IMR-90 (cell line): ENCODE measurements around the gene CHDH. TPM values are rescaled to one million over a fixed set of nuclear protein-coding genes. Genes with fewer than 3 reads are reported as not detected.

Experiments used
- ATAC-seq: fragments of 200-7000 bp; cut with Tn5 transposase; 2 replicates; pipeline ENCODE4 v1.9.1; 2020; ENCODE audit warnings: low read depth, mild to moderate bottlenecking, moderate library complexity
- BruUV-seq: library from RNA; stranded (reverse); fragments of 400-500 nt; replicated peaks from 2 replicates; lab custom pipeline; 2021; lab: Mats Ljungman, UMichigan
- CTCF ChIA-PET: fragments of 300-600 bp; formaldehyde crosslinking; extraction: SDS; loops from one replicate; lab custom pipeline; 2021; ENCODE audit warnings: antibody characterized with exemption; lab: Yijun Ruan, JAX
- POLR2A ChIA-PET: fragments of 300-600 bp; sonication (Branson Sonifier 250); formaldehyde crosslinking; loops from one replicate; lab custom pipeline; 2022; ENCODE audit warnings: antibody characterized with exemption; ENCODE audit not compliant: unreplicated experiment; lab: Charles Lee
- DNase-seq: peaks from one replicate; pipeline ENCODE4 v3.0.0; 2013
- H2AFZ ChIP-seq: replicated peaks from 2 replicates; pipeline ENCODE3; 2013; ENCODE audit warnings: low read length, mild to moderate bottlenecking; ENCODE audit not compliant: poor library complexity
- H2AK5ac ChIP-seq: 2 replicates; pipeline ENCODE4 v1.6.1; 2013; ENCODE audit warnings: low read depth, low read length, inconsistent platforms
- H2AK9ac ChIP-seq: replicated peaks from 2 replicates; pipeline ENCODE3; 2013; ENCODE audit warnings: mild to moderate bottlenecking, low read depth, low read length, moderate library complexity; ENCODE audit not compliant: poor library complexity
- H2BK120ac ChIP-seq: 2 replicates; pipeline ENCODE4 v1.6.1; 2013; ENCODE audit warnings: low read depth, low read length, inconsistent platforms
- H2BK15ac ChIP-seq: 3 replicates; pipeline ENCODE4 v1.6.1; 2013; ENCODE audit warnings: low read depth, low read length, inconsistent platforms
- H2BK20ac ChIP-seq: 2 replicates; pipeline ENCODE4 v1.6.1; 2013; ENCODE audit warnings: low read depth, mild to moderate bottlenecking, inconsistent platforms, low read length, moderate library complexity
- H2BK5ac ChIP-seq: 2 replicates; pipeline ENCODE4 v1.6.1; 2013; ENCODE audit warnings: mild to moderate bottlenecking, low read depth, low read length, inconsistent platforms; ENCODE audit not compliant: poor library complexity, severe bottlenecking
- H3K14ac ChIP-seq: replicated peaks from 2 replicates; pipeline ENCODE4 v1.6.1; 2013; ENCODE audit warnings: low read depth, low read length, inconsistent platforms
- H3K18ac ChIP-seq: 2 replicates; pipeline ENCODE4 v1.6.1; 2013; ENCODE audit warnings: low read depth, low read length, control low read depth
- H3K23ac ChIP-seq: 2 replicates; pipeline ENCODE4 v1.6.1; 2013; ENCODE audit warnings: low read depth, low read length, inconsistent platforms
- H3K27ac ChIP-seq: 2 replicates; pipeline ENCODE4 v1.5.1; 2013; ENCODE audit warnings: mild to moderate bottlenecking, control low read depth, low read length; ENCODE audit not compliant: insufficient read depth
- H3K27me3 ChIP-seq: 2 replicates; pipeline ENCODE4 v1.6.1; 2013; ENCODE audit warnings: low read length; ENCODE audit not compliant: control insufficient read depth, insufficient read depth
- H3K36me3 ChIP-seq: 2 replicates; pipeline ENCODE4 v1.6.1; 2013; ENCODE audit warnings: low read length, mixed read lengths; ENCODE audit not compliant: control insufficient read depth, insufficient read depth
- H3K4ac ChIP-seq: 2 replicates; pipeline ENCODE4 v1.6.1; 2013; ENCODE audit warnings: low read depth, low read length, inconsistent platforms
- H3K4me1 ChIP-seq: 2 replicates; pipeline ENCODE4 v1.6.1; 2013; ENCODE audit warnings: low read length, mixed read lengths; ENCODE audit not compliant: control insufficient read depth, insufficient read depth
- H3K4me2 ChIP-seq: 2 replicates; pipeline ENCODE4 v1.6.1; 2013; ENCODE audit warnings: low read depth, mild to moderate bottlenecking, control low read depth, low read length, moderate library complexity
- H3K4me3 ChIP-seq: 2 replicates; pipeline ENCODE4 v1.5.1; 2013; ENCODE audit warnings: low read depth, mild to moderate bottlenecking, control low read depth, low read length, moderate library complexity; ENCODE audit not compliant: insufficient read depth
- H3K56ac ChIP-seq: 2 replicates; pipeline ENCODE4 v1.6.1; 2013; ENCODE audit warnings: low read length, inconsistent platforms; ENCODE audit not compliant: insufficient read depth; ENCODE audit errors: extremely low read depth
- H3K79me1 ChIP-seq, 2 experiments: 2 replicates each; pipeline ENCODE4 v1.6.1; 2013; ENCODE audit warnings: low read length in 2 of 2, inconsistent platforms in 1 of 2, low read depth in 1 of 2
- H3K9ac ChIP-seq: 2 replicates; pipeline ENCODE4 v1.6.1; 2013; ENCODE audit warnings: low read depth, low read length, control low read depth
- H3K9me1 ChIP-seq: 2 replicates; pipeline ENCODE4 v1.6.1; 2013; ENCODE audit warnings: low read length, inconsistent platforms; ENCODE audit not compliant: insufficient read depth
- H3K9me3 ChIP-seq: 2 replicates; pipeline ENCODE4 v1.6.1; 2013; ENCODE audit warnings: low read length; ENCODE audit not compliant: control insufficient read depth, insufficient read depth
- H4K20me1 ChIP-seq: 2 replicates; pipeline ENCODE4 v1.6.1; 2013; ENCODE audit warnings: low read length, inconsistent platforms; ENCODE audit not compliant: insufficient read depth
- H4K5ac ChIP-seq: 2 replicates; pipeline ENCODE4 v1.6.1; 2013; ENCODE audit warnings: mild to moderate bottlenecking, low read depth, low read length, control low read depth
- H4K8ac ChIP-seq, 2 experiments: 2 replicates each; pipeline ENCODE4 v1.6.1; 2013; ENCODE audit warnings: low read depth in 2 of 2, low read length in 2 of 2, control low read depth in 1 of 2, inconsistent platforms in 1 of 2
- H4K91ac ChIP-seq: 2 replicates; pipeline ENCODE4 v1.6.1; 2013; ENCODE audit warnings: low read depth, low read length, inconsistent platforms; ENCODE audit not compliant: insufficient read depth
- BHLHE40 ChIP-seq: fragments of 150-350 bp; IDR thresholded peaks from 2 replicates; pipeline ENCODE4 v1.6.1; 2016; ENCODE audit warnings: mild to moderate bottlenecking, low read depth, low read length
- CHD1 ChIP-seq: IDR thresholded peaks from 2 replicates; pipeline ENCODE4 v1.6.1; 2012; ENCODE audit warnings: low read depth, low read length, improper control_type of control experiment
- MAFK ChIP-seq: IDR thresholded peaks from 2 replicates; pipeline ENCODE4 v1.6.1; 2012; ENCODE audit warnings: low read depth, low read length, improper control_type of control experiment
- MAZ ChIP-seq: IDR thresholded peaks from 2 replicates; pipeline ENCODE4 v1.6.1; 2012; ENCODE audit warnings: low read depth, mild to moderate bottlenecking, low read length, improper control_type of control experiment, moderate library complexity, borderline replicate concordance
- NFE2L2 ChIP-seq: fragments of 150-350 bp; IDR thresholded peaks from 2 replicates; pipeline ENCODE4 v1.6.1; 2016; ENCODE audit warnings: low read depth, mild to moderate bottlenecking, low read length
- SMC3 ChIP-seq: fragments of 150-350 bp; IDR thresholded peaks from 2 replicates; pipeline ENCODE4 v1.6.1; 2016; ENCODE audit warnings: low read depth, mild to moderate bottlenecking, antibody characterized with exemption, low read length, moderate library complexity
- WGBS, 2 experiments: methylation state at CpG; one replicate each; pipeline versions ENCODE4 v1.1.5 to v1.1.7; 2013; ENCODE audit warnings: missing lambda C conversion rate in 2 of 2; ENCODE audit not compliant: insufficient read length in 1 of 2; ENCODE audit errors: extremely low coverage in 2 of 2; 5-methylcytosine and 5-hydroxymethylcytosine counted together
- dilution Hi-C: fragments of 300-500 bp; cut with HindIII; formaldehyde crosslinking; loops from one replicate; pipeline ENCODE4 v1.14.3; 2018; ENCODE audit warnings: low sequenced_read_pairs; ENCODE audit not compliant: unreplicated experiment
- in situ Hi-C: fragments of 300-500 bp; cut with MboI; formaldehyde crosslinking; loops from 3 replicates; pipeline ENCODE4 v1.14.3; 2019; ENCODE audit warnings: low sequenced_read_pairs, inconsistent platforms, mixed read lengths
- intact Hi-C: fragments of 100-400 bp; cut with micrococcal nuclease; formaldehyde crosslinking; loops from 2 replicates; pipeline ENCODE4 v1.10.0; 2022
- polyA plus RNA-seq, 3 experiments: library from polyadenylated mRNA; depleted of rRNA; stranded (reverse); fragments of >200 nt; gene quantifications; 2 replicates each; pipeline ENCODE4 v1.2.3, GENCODE V29; 2012; ENCODE audit warnings: low replicate concordance in 1 of 3
- total RNA-seq: library from RNA; depleted of rRNA; stranded (reverse); fragments of >200 nt; gene quantifications from 2 replicates; pipeline ENCODE4 v1.2.3, GENCODE V29; 2012
- TF ChIP-seq, protein P1 (sequence below): conservative IDR thresholded peaks from 2 replicates; pipeline ENCODE4 v1.5.1; 2012; ENCODE audit warnings: mild to moderate bottlenecking, low read depth, low read length, improper control_type of control experiment
- TF ChIP-seq, protein P2 (sequence below): fragments of 150-350 bp; IDR thresholded peaks from 2 replicates; pipeline ENCODE4 v1.6.1; 2017; ENCODE audit warnings: mild to moderate bottlenecking, antibody characterized with exemption, low read length, low read depth

CHDH gene
- total and polyA plus RNA-seq, 2 of the 4 experiments (the other 2 are of a cell fraction), result under 0.01 to 0.19 TPM

- Histone ChIP-seq H3K9me3 (no peaks in the 10 kb centered on the region), H3K14ac (no peak overlapping the region), H4K91ac (no peak overlapping the region), H3K27me3 (peaks cover 10% of the 10 kb centered on the region; the same call in 1 of the 2 replicates), H3K79me1 (no peaks in the 10 kb centered on the region), H2AK5ac (no peak overlapping the region), H3K36me3 (no peaks in the 10 kb centered on the region), H4K8ac (no peak overlapping the region), H2BK15ac (no peak overlapping the region), H3K23ac (no peak overlapping the region), H2BK5ac (no peak overlapping the region), H4K5ac (peak overlapping the region; percentile 0; the same call in 1 of the 2 replicates), H2BK20ac (no peak overlapping the region), H2AFZ (peak overlapping the region; percentile 13), H3K4me2 (no peak overlapping the region), H3K18ac (peak overlapping the region; percentile 37; the same call in 1 of the 2 replicates), H4K20me1 (no peaks in the 10 kb centered on the region), H3K4me1 (peaks cover 17% of the 10 kb centered on the region; the same call in 1 of the 2 replicates), H3K27ac (no peak overlapping the region; the same call in 1 of the 2 replicates), H2AK9ac (peak overlapping the region; percentile 9), H3K9ac (no peak overlapping the region), H3K4me3 (no peak overlapping the region), H2BK120ac (no peak overlapping the region), H3K56ac (no peak overlapping the region), H3K9me1 (no peaks in the 10 kb centered on the region), H3K4ac (no peak overlapping the region)
- in situ Hi-C loops, result no loop called here
- ChIA-PET POLR2A (no interaction called here), CTCF (no interaction called here)
- TF ChIP-seq, protein P1, sequence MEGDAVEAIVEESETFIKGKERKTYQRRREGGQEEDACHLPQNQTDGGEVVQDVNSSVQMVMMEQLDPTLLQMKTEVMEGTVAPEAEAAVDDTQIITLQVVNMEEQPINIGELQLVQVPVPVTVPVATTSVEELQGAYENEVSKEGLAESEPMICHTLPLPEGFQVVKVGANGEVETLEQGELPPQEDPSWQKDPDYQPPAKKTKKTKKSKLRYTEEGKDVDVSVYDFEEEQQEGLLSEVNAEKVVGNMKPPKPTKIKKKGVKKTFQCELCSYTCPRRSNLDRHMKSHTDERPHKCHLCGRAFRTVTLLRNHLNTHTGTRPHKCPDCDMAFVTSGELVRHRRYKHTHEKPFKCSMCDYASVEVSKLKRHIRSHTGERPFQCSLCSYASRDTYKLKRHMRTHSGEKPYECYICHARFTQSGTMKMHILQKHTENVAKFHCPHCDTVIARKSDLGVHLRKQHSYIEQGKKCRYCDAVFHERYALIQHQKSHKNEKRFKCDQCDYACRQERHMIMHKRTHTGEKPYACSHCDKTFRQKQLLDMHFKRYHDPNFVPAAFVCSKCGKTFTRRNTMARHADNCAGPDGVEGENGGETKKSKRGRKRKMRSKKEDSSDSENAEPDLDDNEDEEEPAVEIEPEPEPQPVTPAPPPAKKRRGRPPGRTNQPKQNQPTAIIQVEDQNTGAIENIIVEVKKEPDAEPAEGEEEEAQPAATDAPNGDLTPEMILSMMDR, result no peak
- no peak for TF ChIP-seq MAFK
- no peak for TF ChIP-seq NFE2L2
- TF ChIP-seq SMC3, result no peak
- no peak for TF ChIP-seq CHD1
- TF ChIP-seq, protein P2, sequence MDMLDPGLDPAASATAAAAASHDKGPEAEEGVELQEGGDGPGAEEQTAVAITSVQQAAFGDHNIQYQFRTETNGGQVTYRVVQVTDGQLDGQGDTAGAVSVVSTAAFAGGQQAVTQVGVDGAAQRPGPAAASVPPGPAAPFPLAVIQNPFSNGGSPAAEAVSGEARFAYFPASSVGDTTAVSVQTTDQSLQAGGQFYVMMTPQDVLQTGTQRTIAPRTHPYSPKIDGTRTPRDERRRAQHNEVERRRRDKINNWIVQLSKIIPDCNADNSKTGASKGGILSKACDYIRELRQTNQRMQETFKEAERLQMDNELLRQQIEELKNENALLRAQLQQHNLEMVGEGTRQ, result no peak
- no peak for TF ChIP-seq MAZ
- no peak for TF ChIP-seq BHLHE40
- WGBS, 2 experiments, result no CpG with 5 or more reads among the region's 8 CpGs
- no peak for DNase-seq
- dilution Hi-C loops, result no loop called here
- no TSS peak for BruUV-seq
- ATAC-seq, result no peak
- intact Hi-C loops, result no loop called here
Measured at GRCh38 chr3:53774414-53774813, 71.8 kb downstream of the CHDH start.
